ENCODE data around the gene MBD5.

MBD5 gene

GRCh38 chr2:148360662-148361061, 339.8 kb downstream of the MBD5 start:
- H3K27ac ChIP-seq, result no peak overlapping the region
- TF ChIP-seq CTCF (IDR thresholded peaks at IDR 0.05) (no peak), ZFX (IDR thresholded peaks at IDR 0.05; ENCODE audit: borderline replicate concordance) (no peak)

DNA sequence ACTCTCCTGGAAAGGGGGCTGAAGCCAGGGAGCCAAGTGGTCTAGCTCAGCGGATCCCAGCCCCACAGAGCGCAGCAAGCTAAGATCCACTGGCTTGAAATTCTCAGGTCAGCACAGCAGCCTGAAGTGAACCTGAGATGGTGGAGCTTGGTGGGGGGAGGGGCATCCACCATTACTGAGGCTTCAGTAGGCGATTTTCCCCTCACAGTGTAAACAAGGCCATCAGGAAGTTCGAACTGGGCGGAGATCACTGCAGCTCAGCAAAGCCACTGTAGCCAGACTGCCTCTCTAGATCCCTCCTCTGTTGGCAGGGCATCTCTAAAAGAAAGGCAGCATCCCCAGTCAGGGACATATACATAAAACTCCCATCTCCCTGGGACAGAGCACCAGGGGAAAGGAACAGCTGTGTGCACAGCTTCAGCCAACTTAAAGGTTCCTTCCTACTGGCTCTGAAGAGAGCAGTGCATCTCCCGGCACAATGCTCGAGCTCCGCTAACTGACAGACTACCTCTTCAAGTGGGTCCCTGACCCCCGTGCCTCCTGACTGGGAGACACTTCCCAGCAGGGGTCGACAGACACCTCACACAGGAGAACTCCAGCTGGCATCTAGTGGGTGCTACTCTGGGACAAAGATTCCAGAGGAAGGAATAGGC, 341.4 kb downstream of the MBD5 start:
- H3K27ac ChIP-seq, result no peak overlapping the region
- TF ChIP-seq CTCF (IDR thresholded peaks at IDR 0.05), result no peak

DNA sequence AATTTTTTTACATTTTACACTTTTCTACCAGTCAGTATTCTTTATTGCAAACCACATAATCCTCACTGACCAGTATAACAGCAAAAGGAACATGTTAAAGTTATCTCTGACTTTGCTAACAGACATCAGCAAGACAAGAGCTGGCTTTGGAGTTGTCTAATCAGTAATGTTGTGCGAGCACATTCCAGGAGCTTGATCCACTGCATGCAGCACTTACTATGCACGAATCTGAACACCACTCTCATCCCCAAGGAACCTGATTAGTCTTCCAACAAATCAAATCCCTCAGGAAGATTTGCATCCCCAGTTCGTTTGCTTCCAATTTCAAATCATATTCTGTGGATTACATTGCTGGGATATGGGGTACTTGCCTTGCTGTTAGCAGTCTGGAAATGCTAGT, 354.3 kb downstream of the MBD5 start:
- no peak overlapping the region for H3K27ac ChIP-seq
- no peak for TF ChIP-seq ZFX (IDR thresholded peaks at IDR 0.05; ENCODE audit: borderline replicate concordance)
- no peak for TF ChIP-seq CTCF (IDR thresholded peaks at IDR 0.05)

DNA sequence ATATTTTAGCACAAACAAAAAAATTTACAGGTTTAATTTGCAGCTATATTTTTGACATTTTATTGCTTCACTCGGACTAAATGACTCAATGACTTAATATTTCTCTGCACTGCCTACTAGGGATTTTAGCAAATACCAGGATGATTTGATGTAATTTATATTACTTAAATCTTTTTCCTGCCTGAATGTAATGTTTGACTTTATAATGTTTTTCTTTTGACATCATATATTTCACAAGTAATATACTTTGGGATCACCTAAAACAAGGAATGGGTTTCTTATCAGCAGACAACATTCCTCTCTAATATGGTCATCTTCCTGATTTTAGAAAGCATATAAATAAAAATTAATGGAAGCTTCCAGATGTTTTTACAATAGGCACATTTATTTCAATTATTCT, 370.4 kb downstream of the MBD5 start:
- TF ChIP-seq ZFX (IDR thresholded peaks at IDR 0.05; ENCODE audit: borderline replicate concordance) (no peak), CTCF (IDR thresholded peaks at IDR 0.05) (no peak)
- no peak overlapping the region for H3K27ac ChIP-seq

DNA sequence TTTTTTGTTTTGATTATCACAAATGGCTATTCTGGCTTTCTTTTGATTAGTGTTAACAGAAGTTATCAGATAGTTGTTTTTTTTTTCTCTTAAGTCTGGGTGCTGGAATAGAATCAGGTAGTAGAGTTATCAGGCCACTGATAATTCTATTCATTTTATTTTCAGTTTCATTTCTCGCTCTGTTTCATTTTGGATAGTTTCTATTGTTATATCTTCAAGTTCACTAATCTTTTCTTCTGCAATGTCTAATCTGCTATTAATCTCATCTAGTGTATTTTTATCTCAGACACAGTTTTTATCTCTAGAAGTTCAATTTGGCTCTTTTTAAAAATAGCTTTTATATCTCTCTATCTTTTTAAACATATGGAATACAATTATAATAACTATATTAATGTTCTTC, 381.9 kb downstream of the MBD5 start:
- H3K27ac ChIP-seq, result no peak overlapping the region
- no peak for TF ChIP-seq CTCF (IDR thresholded peaks at IDR 0.05)

- TF ChIP-seq ZFX (IDR thresholded peaks at IDR 0.05; ENCODE audit: borderline replicate concordance) (no peak), CTCF (IDR thresholded peaks at IDR 0.05) (no peak)
- no peak overlapping the region for H3K27ac ChIP-seq
Measured at GRCh38 chr2:148410899-148411298, 390.0 kb downstream of the MBD5 start.

DNA sequence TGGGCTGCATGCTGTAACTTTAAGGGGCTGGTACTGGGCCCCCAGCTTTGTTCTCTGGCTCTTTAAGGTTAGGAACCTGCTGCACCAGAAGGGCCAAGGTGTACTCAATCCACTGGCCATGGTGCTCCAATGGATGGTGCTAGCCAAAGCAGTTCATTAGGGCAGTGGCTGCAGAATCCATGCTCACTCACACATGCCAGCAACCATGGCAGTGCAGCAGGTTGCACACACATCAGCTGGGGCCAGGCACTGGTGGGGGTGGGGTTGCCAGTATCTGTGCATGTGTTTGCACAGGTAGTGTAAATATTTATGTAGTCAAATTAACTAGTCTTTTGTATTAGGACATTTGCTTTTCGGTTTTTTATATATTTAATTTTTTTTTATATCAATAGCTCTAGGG, 395.4 kb downstream of the MBD5 start:
- TF ChIP-seq ZFX (IDR thresholded peaks at IDR 0.05; ENCODE audit: borderline replicate concordance) (no peak), CTCF (IDR thresholded peaks at IDR 0.05) (no peak)
- no peak overlapping the region for H3K27ac ChIP-seq
